A549 (cell line): ENCODE results near the gene ERAL1. TPM values are rescaled to one million over a fixed set of nuclear protein-coding genes. Genes with fewer than 3 reads are reported as not detected.
A peak's percentile ranks its signal among the peaks of the same experiment; 100 is the strongest.

ENCODE experiments used
- ATAC-seq, 2 experiments: fragments of 200-7000 bp in 1 of 2; fragments of >200 bp in 1 of 2; cut with Nextera tagmentation in 1 of 2; cut with Tn5 transposase in 1 of 2; 3 replicates each; pipeline versions ENCODE4 v1.8.0 to v1.9.1; 2018 to 2020; ENCODE audit warnings: mild to moderate bottlenecking in 1 of 2, moderate library complexity in 1 of 2
- CTCF ChIA-PET: fragments of 300-600 bp; sonication (Branson Sonifier 250); formaldehyde crosslinking; extraction: SDS; loops from one replicate; lab custom pipeline; 2021; ENCODE audit warnings: antibody characterized with exemption, inconsistent platforms; lab: Yijun Ruan, JAX
- POLR2A ChIA-PET: fragments of 350-600 bp; formaldehyde crosslinking; extraction: SDS; loops from one replicate; lab custom pipeline; 2021; ENCODE audit warnings: antibody characterized with exemption, inconsistent platforms; lab: Yijun Ruan, JAX
- DNase-seq, 2 experiments: peaks; one replicate each; pipeline versions ENCODE4 v3.0.0 to v3.0.0-alpha.2; 2011 to 2016; ENCODE audit warnings: low read depth in 1 of 2, low spot score in 1 of 2
- FAIRE-seq: peaks from 2 replicates; lab custom pipeline; 2011; peaks lifted over from hg19 to GRCh38; lab: Jason Lieb, UNC
- H3K27ac ChIP-seq, 2 experiments: fragments of >200 bp; sonication (Bioruptor Twin); formaldehyde crosslinking; 3 replicates each; pipeline ENCODE4 v1.5.1; 2016 to 2017
- H3K4me1 ChIP-seq: fragments of >200 bp; sonication (Bioruptor Twin); formaldehyde crosslinking; 3 replicates; pipeline ENCODE4 v1.6.1; 2016
- H3K4me2 ChIP-seq: fragments of >200 bp; sonication (Bioruptor Twin); formaldehyde crosslinking; 3 replicates; pipeline ENCODE4 v1.6.1; 2016
- H3K4me3 ChIP-seq: fragments of >200 bp; sonication (Bioruptor Twin); formaldehyde crosslinking; 3 replicates; pipeline ENCODE4 v1.5.1; 2016
- H3K9me3 ChIP-seq: fragments of >200 bp; sonication (Bioruptor Twin); formaldehyde crosslinking; 3 replicates; pipeline ENCODE4 v1.6.1; 2016
- CEBPB ChIP-seq, 2 experiments: fragments of >200 bp in 1 of 2; sonication (Bioruptor Twin) in 1 of 2; formaldehyde crosslinking in 1 of 2; IDR thresholded peaks; 2 replicates each; pipeline ENCODE4 v1.6.1; 2012 to 2016
- CHD4 ChIP-seq: fragments of 200-600 bp; sonication (generic); IDR thresholded peaks from 2 replicates; pipeline ENCODE4 v1.6.1; 2016; ENCODE audit warnings: antibody characterized with exemption, mild to moderate bottlenecking, borderline replicate concordance
- EHF ChIP-seq: fragments of 250-450 bp; sonication (Bioruptor Pico); IDR thresholded peaks from 2 replicates; pipeline ENCODE4 v1.5.0; 2020; ENCODE audit warnings: mild to moderate bottlenecking
- EHMT2 ChIP-seq: fragments of 200-600 bp; sonication (generic); IDR thresholded peaks from 2 replicates; pipeline ENCODE4 v1.6.1; 2016; ENCODE audit warnings: antibody characterized with exemption, low read depth, mild to moderate bottlenecking, moderate library complexity
- HDAC2 ChIP-seq: fragments of 200-600 bp; sonication (generic); IDR thresholded peaks from 2 replicates; pipeline ENCODE4 v1.6.1; 2016
- HOXB5 ChIP-seq: fragments of 250-450 bp; sonication (Bioruptor Pico); IDR thresholded peaks from 2 replicates; pipeline ENCODE4 v1.5.0; 2020; ENCODE audit warnings: mild to moderate bottlenecking, moderate library complexity
- JUN ChIP-seq, 2 experiments: fragments of >200 bp; sonication (Bioruptor Twin); formaldehyde crosslinking; IDR thresholded peaks; 2 replicates in 1 of 2; 3 replicates in 1 of 2; pipeline ENCODE4 v1.6.1; 2016 to 2017
- KDM5A ChIP-seq: fragments of 200-600 bp; sonication (generic); IDR thresholded peaks from 2 replicates; pipeline ENCODE4 v1.6.1; 2016; ENCODE audit warnings: antibody characterized with exemption, mild to moderate bottlenecking
- MAZ ChIP-seq: fragments of 150-350 bp; IDR thresholded peaks from 2 replicates; pipeline ENCODE4 v1.6.1; 2014; ENCODE audit warnings: antibody characterized with exemption, low read depth, low read length, borderline replicate concordance
- NR3C1 ChIP-seq: fragments of >200 bp; sonication (Bioruptor Twin); formaldehyde crosslinking; IDR thresholded peaks from 3 replicates; pipeline ENCODE4 v1.6.1; 2017
- POLR2AphosphoS2 ChIP-seq: conservative IDR thresholded peaks from 2 replicates; pipeline ENCODE4 v1.6.1; 2012; ENCODE audit warnings: low read length, improper control_type of control experiment, inconsistent platforms
- RNF2 ChIP-seq: fragments of 200-600 bp; sonication (generic); IDR thresholded peaks from 2 replicates; pipeline ENCODE4 v1.6.1; 2016; ENCODE audit warnings: low read depth, mild to moderate bottlenecking, antibody characterized with exemption, moderate library complexity, borderline replicate concordance
- ZFP36 ChIP-seq: fragments of 450-650 bp; IDR thresholded peaks from 2 replicates; pipeline ENCODE4 v1.6.1; 2014; ENCODE audit warnings: borderline replicate concordance; ENCODE audit not compliant: partially characterized antibody
- ZSCAN20 ChIP-seq: fragments of 250-450 bp; sonication (Bioruptor Pico); IDR thresholded peaks from 2 replicates; pipeline ENCODE4 v1.8.0; 2022; ENCODE audit warnings: mild to moderate bottlenecking, moderate library complexity
- WGBS: methylation state at CpG from one replicate; pipeline ENCODE4 v1.1.6; 2017; ENCODE audit errors: missing lambda C conversion rate; 5-methylcytosine and 5-hydroxymethylcytosine counted together
- polyA plus RNA-seq, 4 experiments: library from polyadenylated mRNA; depleted of rRNA in 3 of 4; stranded (reverse); fragments of >200 nt; fragmentation: RNase III in 1 of 4; extraction: RNeasy Plus Mini Kit Qiagen cat#74134 plus additional on column Dnase treatment in 1 of 4; gene quantifications; 2 replicates in 3 of 4; 3 replicates in 1 of 4; pipeline ENCODE4 v1.2.3, GENCODE V29; 2011 to 2017
- TF ChIP-seq, protein P1 (sequence below): IDR thresholded peaks from 2 replicates; pipeline ENCODE4 v1.6.1; 2012
- TF ChIP-seq, protein P2 (sequence below): IDR thresholded peaks from 2 replicates; pipeline ENCODE4 v1.6.1; 2012; ENCODE audit warnings: low read depth, borderline replicate concordance
- TF ChIP-seq, protein P3 (sequence below): fragments of >200 bp; sonication (Bioruptor Twin); formaldehyde crosslinking; IDR thresholded peaks from 3 replicates; pipeline ENCODE4 v1.5.1; 2016
- TF ChIP-seq, protein P4 (sequence below): fragments of >200 bp; sonication (Bioruptor Twin); formaldehyde crosslinking; IDR thresholded peaks from 2 replicates; pipeline ENCODE4 v1.6.1; 2016

The ERAL1 gene
- polyA plus RNA-seq, 2 of the 4 experiments (the other 2 are of a cell fraction): 78.9 to 88.3 TPM

DNA sequence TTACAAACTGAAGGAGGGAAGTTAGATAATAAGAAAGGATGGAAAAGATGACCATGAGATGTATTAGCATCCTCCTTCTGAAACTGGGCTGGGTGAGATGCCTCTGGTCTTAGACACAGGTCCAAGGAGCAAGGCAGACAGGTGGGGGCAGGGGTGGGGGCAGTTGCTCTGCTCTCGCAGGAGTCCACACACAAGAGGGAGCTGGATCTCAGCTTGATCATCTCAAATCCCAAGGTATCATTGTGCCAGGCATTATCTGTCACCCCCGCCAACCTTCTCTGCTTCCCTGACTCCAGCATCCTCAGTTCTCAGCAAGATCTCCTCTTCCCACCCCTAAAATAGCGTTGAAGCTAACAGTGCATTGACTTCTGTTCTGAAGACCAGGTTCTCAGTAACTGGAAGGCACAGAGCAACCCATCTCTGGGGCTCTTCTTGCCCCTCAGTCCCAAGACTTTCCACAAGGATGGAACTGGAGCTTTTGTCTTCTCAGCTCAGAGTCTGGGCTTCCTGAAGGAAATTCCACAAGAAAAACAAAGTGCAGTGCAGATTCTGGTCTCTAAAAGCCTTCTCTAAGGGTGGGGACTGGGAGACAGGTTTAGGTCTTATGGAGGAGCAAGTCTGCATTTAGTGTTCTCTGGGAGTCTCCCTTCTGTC is 41.1 kb downstream of the ERAL1 start:
- Histone ChIP-seq H3K4me1 (peaks cover 19% of the 10 kb centered on the region), H3K27ac (peak overlapping the region; percentile 87 to 97; a peak in 4 of 6 replicates), H3K4me3 (peak overlapping the region; percentile 70), H3K4me2 (peak overlapping the region; percentile 84), H3K9me3 (no peaks in the 10 kb centered on the region)
- POLR2A ChIA-PET: interaction anchor here (1.4 to 2.0 kb wide), 2 partner anchors 14 to 56 kb away, joined by 5 read pairs; partner anchors contain the start of gene PHF12
- ATAC-seq (peak in 1 of 2 experiments; percentile 4; a peak in 2 of 6 replicates), DNase-seq (no peak), FAIRE-seq (no peak)
- TF ChIP-seq, protein P1, sequence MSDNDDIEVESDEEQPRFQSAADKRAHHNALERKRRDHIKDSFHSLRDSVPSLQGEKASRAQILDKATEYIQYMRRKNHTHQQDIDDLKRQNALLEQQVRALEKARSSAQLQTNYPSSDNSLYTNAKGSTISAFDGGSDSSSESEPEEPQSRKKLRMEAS: no peak
- TF ChIP-seq CEBPB (IDR thresholded peaks at IDR 0.05): no peak
- TF ChIP-seq HOXB5: no peak
- 54% methylated on average over 3 of the region's 3 CpGs for WGBS
- CTCF ChIA-PET: interaction anchor here (0.8 to 34.7 kb wide), 13 partner anchors 7 to 169 kb away, joined by 3 to 685 read pairs (median 20); partner anchors contain the start of genes DHRS13, NEK8 and TLCD1

DNA sequence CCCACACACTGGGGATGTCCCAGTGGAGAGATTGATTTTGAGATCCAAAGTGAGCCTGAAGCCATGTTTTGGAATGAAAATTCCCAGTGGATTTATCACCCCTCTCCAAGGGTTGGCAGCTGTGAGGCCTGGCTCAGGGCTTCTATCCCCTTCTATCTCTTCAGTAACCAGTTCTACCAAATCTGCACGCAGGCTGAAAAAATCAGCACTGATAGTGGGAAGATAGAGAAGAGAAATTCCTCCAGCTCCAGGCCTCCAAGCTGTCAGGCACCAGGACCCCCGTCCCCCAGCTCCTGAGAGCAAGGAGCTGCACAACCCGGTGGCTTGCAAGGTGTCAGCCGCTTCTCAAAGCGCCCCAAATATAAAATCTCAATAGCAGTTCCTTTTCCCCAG is 41.7 kb downstream of the ERAL1 start:
- WGBS: 41% methylated on average over 5 of the region's 5 CpGs
- TF ChIP-seq RNF2: no peak
- TF ChIP-seq ZFP36: no peak
- TF ChIP-seq, protein P2, sequence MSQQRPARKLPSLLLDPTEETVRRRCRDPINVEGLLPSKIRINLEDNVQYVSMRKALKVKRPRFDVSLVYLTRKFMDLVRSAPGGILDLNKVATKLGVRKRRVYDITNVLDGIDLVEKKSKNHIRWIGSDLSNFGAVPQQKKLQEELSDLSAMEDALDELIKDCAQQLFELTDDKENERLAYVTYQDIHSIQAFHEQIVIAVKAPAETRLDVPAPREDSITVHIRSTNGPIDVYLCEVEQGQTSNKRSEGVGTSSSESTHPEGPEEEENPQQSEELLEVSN: no peak
- TF ChIP-seq NR3C1: no peak
- TF ChIP-seq, protein P1: no peak
- no peak for TF ChIP-seq CHD4
- TF ChIP-seq EHF (CRISPR knock-in tag): no peak
- TF ChIP-seq ZSCAN20: no peak
- no peak for TF ChIP-seq POLR2AphosphoS2
- TF ChIP-seq EHMT2: no peak
- TF ChIP-seq, protein P3, sequence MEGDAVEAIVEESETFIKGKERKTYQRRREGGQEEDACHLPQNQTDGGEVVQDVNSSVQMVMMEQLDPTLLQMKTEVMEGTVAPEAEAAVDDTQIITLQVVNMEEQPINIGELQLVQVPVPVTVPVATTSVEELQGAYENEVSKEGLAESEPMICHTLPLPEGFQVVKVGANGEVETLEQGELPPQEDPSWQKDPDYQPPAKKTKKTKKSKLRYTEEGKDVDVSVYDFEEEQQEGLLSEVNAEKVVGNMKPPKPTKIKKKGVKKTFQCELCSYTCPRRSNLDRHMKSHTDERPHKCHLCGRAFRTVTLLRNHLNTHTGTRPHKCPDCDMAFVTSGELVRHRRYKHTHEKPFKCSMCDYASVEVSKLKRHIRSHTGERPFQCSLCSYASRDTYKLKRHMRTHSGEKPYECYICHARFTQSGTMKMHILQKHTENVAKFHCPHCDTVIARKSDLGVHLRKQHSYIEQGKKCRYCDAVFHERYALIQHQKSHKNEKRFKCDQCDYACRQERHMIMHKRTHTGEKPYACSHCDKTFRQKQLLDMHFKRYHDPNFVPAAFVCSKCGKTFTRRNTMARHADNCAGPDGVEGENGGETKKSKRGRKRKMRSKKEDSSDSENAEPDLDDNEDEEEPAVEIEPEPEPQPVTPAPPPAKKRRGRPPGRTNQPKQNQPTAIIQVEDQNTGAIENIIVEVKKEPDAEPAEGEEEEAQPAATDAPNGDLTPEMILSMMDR: no peak
- no peak for TF ChIP-seq HDAC2
- no peak for TF ChIP-seq JUN (IDR thresholded peaks at IDR 0.05)
- TF ChIP-seq, protein P4, sequence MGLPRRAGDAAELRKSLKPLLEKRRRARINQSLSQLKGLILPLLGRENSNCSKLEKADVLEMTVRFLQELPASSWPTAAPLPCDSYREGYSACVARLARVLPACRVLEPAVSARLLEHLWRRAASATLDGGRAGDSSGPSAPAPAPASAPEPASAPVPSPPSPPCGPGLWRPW: no peak
- TF ChIP-seq KDM5A: no peak
- no peak for TF ChIP-seq MAZ
- TF ChIP-seq, all 56 proteins: peak for 0
- DNase-seq (no peak), FAIRE-seq (no peak), ATAC-seq (peak in 1 of 2 experiments; percentile 16; a peak in 3 of 6 replicates)
- H3K4me3 ChIP-seq: peak overlapping the region; percentile 70
- H3K4me1 ChIP-seq: peaks cover 19% of the 10 kb centered on the region
- no peaks in the 10 kb centered on the region for H3K9me3 ChIP-seq
- peak overlapping the region; percentile 87 to 97 for H3K27ac ChIP-seq
- CTCF ChIA-PET: interaction anchor here (0.8 to 34.7 kb wide), 14 partner anchors 14 to 169 kb away, joined by 3 to 685 read pairs (median 4); partner anchors contain the start of genes NEK8 and TLCD1
- POLR2A ChIA-PET: interaction anchor here (1.4 to 2.0 kb wide), 2 partner anchors 15 to 55 kb away, joined by 5 read pairs; partner anchors contain the start of gene PHF12
- H3K4me2 ChIP-seq: peak overlapping the region; percentile 84
